Osteocyte (in vitro differentiated cells): ENCODE results near the gene SAMSN1. TPM values are rescaled to one million over a fixed set of nuclear protein-coding genes. Genes with fewer than 3 reads are reported as not detected.

ENCODE experiments used
- DNase-seq: peaks from one replicate; pipeline ENCODE4 v3.0.0; 2021; ENCODE audit warnings: mixed read lengths; ENCODE audit not compliant: unreplicated experiment; ENCODE audit errors: extremely low spot score
- H3K27ac Mint-ChIP-seq: one replicate; pipeline ENCODE4 v1.8.0; 2021; ENCODE audit warnings: mild to moderate bottlenecking, mixed read lengths; ENCODE audit not compliant: unreplicated experiment
- H3K27me3 Mint-ChIP-seq: one replicate; pipeline ENCODE4 v1.8.0; 2021; ENCODE audit warnings: mixed read lengths; ENCODE audit not compliant: unreplicated experiment
- H3K36me3 Mint-ChIP-seq: one replicate; pipeline ENCODE4 v1.8.0; 2021; ENCODE audit warnings: mixed read lengths; ENCODE audit not compliant: unreplicated experiment
- H3K4me1 Mint-ChIP-seq: one replicate; pipeline ENCODE4 v1.8.0; 2021; ENCODE audit warnings: mixed read lengths; ENCODE audit not compliant: unreplicated experiment
- H3K4me3 Mint-ChIP-seq: one replicate; pipeline ENCODE4 v1.8.0; 2021; ENCODE audit warnings: mild to moderate bottlenecking, moderate library complexity, mixed read lengths; ENCODE audit not compliant: unreplicated experiment
- H3K9me3 Mint-ChIP-seq: one replicate; pipeline ENCODE4 v1.8.0; 2021; ENCODE audit warnings: mixed read lengths; ENCODE audit not compliant: unreplicated experiment
- total RNA-seq: library from RNA; stranded (reverse); gene quantifications from 2 replicates; pipeline ENCODE4 v1.2.1, GENCODE V29; 2021
- TF ChIP-seq, protein P1 (sequence below): fragments of 200-600 bp; sonication (generic); IDR thresholded peaks from 2 replicates; pipeline ENCODE4 v1.5.0; 2021; ENCODE audit warnings: antibody characterized with exemption, mild to moderate bottlenecking, moderate library complexity

Gene SAMSN1
- total RNA-seq, 1 donor from 2014 or later, result not detected

- Mint-ChIP-seq H3K36me3 (no peaks in the 10 kb centered on the region), H3K27me3 (no peaks in the 10 kb centered on the region), H3K4me1 (no peaks in the 10 kb centered on the region), H3K4me3 (no peak overlapping the region), H3K27ac (no peak overlapping the region), H3K9me3 (peaks cover 11% of the 10 kb centered on the region)
- no peak for DNase-seq
- TF ChIP-seq, protein P1, sequence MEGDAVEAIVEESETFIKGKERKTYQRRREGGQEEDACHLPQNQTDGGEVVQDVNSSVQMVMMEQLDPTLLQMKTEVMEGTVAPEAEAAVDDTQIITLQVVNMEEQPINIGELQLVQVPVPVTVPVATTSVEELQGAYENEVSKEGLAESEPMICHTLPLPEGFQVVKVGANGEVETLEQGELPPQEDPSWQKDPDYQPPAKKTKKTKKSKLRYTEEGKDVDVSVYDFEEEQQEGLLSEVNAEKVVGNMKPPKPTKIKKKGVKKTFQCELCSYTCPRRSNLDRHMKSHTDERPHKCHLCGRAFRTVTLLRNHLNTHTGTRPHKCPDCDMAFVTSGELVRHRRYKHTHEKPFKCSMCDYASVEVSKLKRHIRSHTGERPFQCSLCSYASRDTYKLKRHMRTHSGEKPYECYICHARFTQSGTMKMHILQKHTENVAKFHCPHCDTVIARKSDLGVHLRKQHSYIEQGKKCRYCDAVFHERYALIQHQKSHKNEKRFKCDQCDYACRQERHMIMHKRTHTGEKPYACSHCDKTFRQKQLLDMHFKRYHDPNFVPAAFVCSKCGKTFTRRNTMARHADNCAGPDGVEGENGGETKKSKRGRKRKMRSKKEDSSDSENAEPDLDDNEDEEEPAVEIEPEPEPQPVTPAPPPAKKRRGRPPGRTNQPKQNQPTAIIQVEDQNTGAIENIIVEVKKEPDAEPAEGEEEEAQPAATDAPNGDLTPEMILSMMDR, result no peak
Measured at GRCh38 chr21:14591882-14592281, 45.8 kb upstream of the SAMSN1 start.

- H3K27me3 Mint-ChIP-seq, result no peaks in the 10 kb centered on the region
- no peak overlapping the region for H3K27ac Mint-ChIP-seq
- no peaks in the 10 kb centered on the region for H3K36me3 Mint-ChIP-seq
- TF ChIP-seq, protein P1, result no peak
- H3K4me1 Mint-ChIP-seq, result no peaks in the 10 kb centered on the region
- peaks cover 10% of the 10 kb centered on the region for H3K9me3 Mint-ChIP-seq
- no peak for DNase-seq
- no peak overlapping the region for H3K4me3 Mint-ChIP-seq
Measured at GRCh38 chr21:14591377-14591776, 45.3 kb upstream of the SAMSN1 start.

- H3K36me3 Mint-ChIP-seq, result no peaks in the 10 kb centered on the region
Measured at GRCh38 chr21:14589855-14590563, 43.9 kb upstream of the SAMSN1 start.

GRCh38 chr21:14587266-14587665, 41.2 kb upstream of the SAMSN1 start:
- Mint-ChIP-seq H3K27ac (no peak overlapping the region), H3K9me3 (peaks cover 15% of the 10 kb centered on the region)

More at GRCh38 chr21:14589855-14590563, 43.9 kb upstream of the SAMSN1 start:
- TF ChIP-seq, protein P1, result no peak
- Mint-ChIP-seq H3K4me3 (no peak overlapping the region), H3K27ac (no peak overlapping the region), H3K4me1 (no peaks in the 10 kb centered on the region), H3K27me3 (no peaks in the 10 kb centered on the region), H3K9me3 (peaks cover 11% of the 10 kb centered on the region)
- DNase-seq, result no peak

DNA sequence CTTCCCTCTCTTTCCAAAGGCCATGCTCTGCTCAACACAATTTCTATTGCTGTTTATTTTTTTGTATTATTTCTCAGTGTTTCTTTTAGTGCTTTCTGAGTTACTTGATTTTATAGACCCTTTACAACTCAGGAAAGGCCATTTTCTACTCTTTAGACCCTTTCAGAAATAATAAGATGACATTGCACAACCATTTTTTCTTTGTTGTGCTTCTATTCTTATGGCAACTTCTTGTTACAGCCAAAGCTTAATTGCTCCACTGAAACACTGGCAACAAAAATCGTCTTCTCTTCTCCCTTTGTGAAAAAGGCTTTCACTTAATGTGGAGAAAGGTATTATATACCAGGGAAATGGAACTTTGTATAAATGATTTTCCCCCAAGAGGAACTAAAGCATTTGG, 39.0 kb upstream of the SAMSN1 start:
- H3K27ac Mint-ChIP-seq, result no peak overlapping the region
- H3K27me3 Mint-ChIP-seq, result no peaks in the 10 kb centered on the region
- no peaks in the 10 kb centered on the region for H3K4me1 Mint-ChIP-seq
- no peaks in the 10 kb centered on the region for H3K36me3 Mint-ChIP-seq
- no peak for DNase-seq
- H3K4me3 Mint-ChIP-seq, result no peak overlapping the region
- TF ChIP-seq, protein P1, result no peak
- H3K9me3 Mint-ChIP-seq, result peaks cover 22% of the 10 kb centered on the region

More at GRCh38 chr21:14587266-14587665, 41.2 kb upstream of the SAMSN1 start:
- TF ChIP-seq, protein P1, result no peak
- Mint-ChIP-seq H3K4me3 (no peak overlapping the region), H3K4me1 (no peaks in the 10 kb centered on the region), H3K27me3 (no peaks in the 10 kb centered on the region), H3K36me3 (no peaks in the 10 kb centered on the region)
- no peak for DNase-seq
